ENCODE results near the gene RNF112.

DNA sequence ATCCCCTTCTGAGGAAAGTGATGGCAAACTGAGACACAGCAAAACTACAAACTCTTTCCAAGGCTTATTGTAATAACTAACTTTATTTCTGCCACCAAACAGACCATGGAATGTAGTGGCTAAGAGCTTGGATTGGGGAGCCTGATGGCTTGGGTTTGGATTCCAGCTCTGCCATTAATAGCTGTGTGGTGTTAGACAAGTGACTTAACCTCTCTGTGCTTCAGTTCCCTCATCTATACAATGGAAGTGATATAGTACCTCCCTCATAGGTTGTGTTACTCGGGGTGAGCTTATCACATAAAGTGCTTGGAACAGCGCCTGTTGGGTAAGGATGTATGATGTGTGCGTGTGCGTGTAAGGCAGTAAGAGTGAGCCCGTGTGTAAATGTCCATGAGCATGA lies 5.9 kb upstream of the RNF112 start:
- no peak for TF ChIP-seq SMC3 (IDR thresholded peaks at IDR 0.05; ENCODE audit: low read length)
- no peak for TF ChIP-seq ZBTB38 (CRISPR knock-in tag; IDR thresholded peaks at IDR 0.05)
- TF ChIP-seq, protein P1, sequence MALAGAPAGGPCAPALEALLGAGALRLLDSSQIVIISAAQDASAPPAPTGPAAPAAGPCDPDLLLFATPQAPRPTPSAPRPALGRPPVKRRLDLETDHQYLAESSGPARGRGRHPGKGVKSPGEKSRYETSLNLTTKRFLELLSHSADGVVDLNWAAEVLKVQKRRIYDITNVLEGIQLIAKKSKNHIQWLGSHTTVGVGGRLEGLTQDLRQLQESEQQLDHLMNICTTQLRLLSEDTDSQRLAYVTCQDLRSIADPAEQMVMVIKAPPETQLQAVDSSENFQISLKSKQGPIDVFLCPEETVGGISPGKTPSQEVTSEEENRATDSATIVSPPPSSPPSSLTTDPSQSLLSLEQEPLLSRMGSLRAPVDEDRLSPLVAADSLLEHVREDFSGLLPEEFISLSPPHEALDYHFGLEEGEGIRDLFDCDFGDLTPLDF (CRISPR knock-in tag; IDR thresholded peaks at IDR 0.05): no peak
- TF ChIP-seq ZBTB8A (CRISPR knock-in tag; IDR thresholded peaks at IDR 0.05; ENCODE audit: borderline replicate concordance, low read depth): no peak
- TF ChIP-seq, protein P2, sequence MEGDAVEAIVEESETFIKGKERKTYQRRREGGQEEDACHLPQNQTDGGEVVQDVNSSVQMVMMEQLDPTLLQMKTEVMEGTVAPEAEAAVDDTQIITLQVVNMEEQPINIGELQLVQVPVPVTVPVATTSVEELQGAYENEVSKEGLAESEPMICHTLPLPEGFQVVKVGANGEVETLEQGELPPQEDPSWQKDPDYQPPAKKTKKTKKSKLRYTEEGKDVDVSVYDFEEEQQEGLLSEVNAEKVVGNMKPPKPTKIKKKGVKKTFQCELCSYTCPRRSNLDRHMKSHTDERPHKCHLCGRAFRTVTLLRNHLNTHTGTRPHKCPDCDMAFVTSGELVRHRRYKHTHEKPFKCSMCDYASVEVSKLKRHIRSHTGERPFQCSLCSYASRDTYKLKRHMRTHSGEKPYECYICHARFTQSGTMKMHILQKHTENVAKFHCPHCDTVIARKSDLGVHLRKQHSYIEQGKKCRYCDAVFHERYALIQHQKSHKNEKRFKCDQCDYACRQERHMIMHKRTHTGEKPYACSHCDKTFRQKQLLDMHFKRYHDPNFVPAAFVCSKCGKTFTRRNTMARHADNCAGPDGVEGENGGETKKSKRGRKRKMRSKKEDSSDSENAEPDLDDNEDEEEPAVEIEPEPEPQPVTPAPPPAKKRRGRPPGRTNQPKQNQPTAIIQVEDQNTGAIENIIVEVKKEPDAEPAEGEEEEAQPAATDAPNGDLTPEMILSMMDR (CRISPR knock-in tag; IDR thresholded peaks at IDR 0.05): no peak
- no peak for TF ChIP-seq ZNF180 (CRISPR knock-in tag; IDR thresholded peaks at IDR 0.05; ENCODE audit: borderline replicate concordance, low read depth)
- TF ChIP-seq ZNF225 (CRISPR knock-in tag; IDR thresholded peaks at IDR 0.05): no peak
- TF ChIP-seq TEAD2 (CRISPR knock-in tag; IDR thresholded peaks at IDR 0.05): no peak
- no peak for TF ChIP-seq ASH2L (IDR thresholded peaks at IDR 0.05; ENCODE audit: insufficient read length, low read depth, low read length)
- TF ChIP-seq NFIC (IDR thresholded peaks at IDR 0.05; ENCODE audit: low read length): no peak
- no peak for TF ChIP-seq NFIB (CRISPR knock-in tag; IDR thresholded peaks at IDR 0.05; ENCODE audit: borderline replicate concordance)
- no peak for TF ChIP-seq THAP8 (CRISPR knock-in tag; IDR thresholded peaks at IDR 0.05; ENCODE audit: borderline replicate concordance)
- TF ChIP-seq ZNF232 (CRISPR knock-in tag; IDR thresholded peaks at IDR 0.05; ENCODE audit: borderline replicate concordance): no peak
- TF ChIP-seq ZNF383 (CRISPR knock-in tag; IDR thresholded peaks at IDR 0.05; ENCODE audit: borderline replicate concordance): no peak

Data from HepG2 (cell line).